Fibroblast of peridontal ligament (primary cell): ENCODE data around the gene TSPAN4.

ENCODE experiments used
- DNase-seq: peaks from one replicate; pipeline ENCODE4 v3.0.0-alpha.2; 2010; ENCODE audit errors: extremely low read depth

Gene TSPAN4

DNA sequence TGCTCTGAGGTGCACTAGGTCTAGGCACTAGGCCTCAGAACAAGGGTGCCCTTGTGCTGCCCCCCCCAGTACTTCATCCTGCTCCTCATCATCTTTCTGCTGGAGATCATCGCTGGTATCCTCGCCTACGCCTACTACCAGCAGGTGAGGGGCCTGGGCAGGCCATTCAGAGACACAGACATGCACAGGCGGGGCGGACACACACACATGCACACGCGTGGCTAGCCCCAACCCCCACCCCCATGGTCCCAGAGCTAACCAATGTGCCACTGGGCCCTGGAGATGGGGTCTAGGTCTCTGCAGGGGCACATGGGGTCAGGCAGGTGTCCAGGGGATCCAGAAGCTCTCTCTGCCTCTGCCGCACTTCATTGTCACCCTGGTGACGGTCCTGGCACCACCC lies 6.0 kb upstream of the TSPAN4 start:
- no peak for DNase-seq

DNA sequence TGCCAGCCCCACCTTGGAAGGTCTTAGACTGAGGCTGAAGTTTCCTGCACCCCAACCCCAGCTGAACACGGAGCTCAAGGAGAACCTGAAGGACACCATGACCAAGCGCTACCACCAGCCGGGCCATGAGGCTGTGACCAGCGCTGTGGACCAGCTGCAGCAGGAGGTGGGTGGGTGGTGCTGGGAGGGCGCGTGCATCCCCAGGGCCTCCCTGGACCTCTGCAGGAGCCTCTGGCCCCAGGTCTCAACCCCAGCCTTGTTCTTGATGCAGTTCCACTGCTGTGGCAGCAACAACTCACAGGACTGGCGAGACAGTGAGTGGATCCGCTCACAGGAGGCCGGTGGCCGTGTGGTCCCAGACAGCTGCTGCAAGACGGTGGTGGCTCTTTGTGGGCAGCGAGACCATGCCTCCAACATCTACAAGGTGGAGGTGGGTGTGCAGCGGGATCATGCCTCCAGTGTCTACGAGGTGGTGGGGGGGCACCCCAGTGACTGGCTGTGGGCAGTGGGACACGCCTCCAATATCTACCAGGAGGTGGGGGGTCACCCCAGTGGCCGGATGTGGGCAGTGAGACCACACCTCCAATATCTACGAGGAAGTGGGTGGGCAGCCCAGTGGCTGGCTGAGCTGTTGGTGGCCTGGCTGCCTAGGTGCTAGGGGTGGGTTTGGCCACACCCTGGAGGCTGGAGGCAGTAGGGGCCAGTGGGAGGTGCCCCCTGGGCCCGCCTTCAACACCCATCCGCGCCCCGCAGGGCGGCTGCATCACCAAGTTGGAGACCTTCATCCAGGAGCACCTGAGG lies 5.3 kb upstream of the TSPAN4 start:
- no peak for DNase-seq

DNA sequence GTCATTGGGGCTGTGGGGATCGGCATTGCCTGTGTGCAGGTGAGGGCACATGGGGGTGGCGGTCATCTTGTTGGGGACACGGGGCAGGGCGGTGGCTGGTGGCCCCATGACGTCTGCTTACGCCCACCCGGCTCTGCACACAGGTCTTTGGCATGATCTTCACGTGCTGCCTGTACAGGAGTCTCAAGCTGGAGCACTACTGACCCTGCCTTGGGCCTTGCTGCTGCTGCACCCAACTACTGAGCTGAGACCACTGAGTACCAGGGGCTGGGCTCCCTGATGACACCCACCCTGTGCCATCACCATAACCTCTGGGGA lies 4.7 kb upstream of the TSPAN4 start:
- DNase-seq: no peak

- no peak for DNase-seq
Measured at GRCh38 chr11:838441-839279, 4.0 kb upstream of the TSPAN4 start.

DNA sequence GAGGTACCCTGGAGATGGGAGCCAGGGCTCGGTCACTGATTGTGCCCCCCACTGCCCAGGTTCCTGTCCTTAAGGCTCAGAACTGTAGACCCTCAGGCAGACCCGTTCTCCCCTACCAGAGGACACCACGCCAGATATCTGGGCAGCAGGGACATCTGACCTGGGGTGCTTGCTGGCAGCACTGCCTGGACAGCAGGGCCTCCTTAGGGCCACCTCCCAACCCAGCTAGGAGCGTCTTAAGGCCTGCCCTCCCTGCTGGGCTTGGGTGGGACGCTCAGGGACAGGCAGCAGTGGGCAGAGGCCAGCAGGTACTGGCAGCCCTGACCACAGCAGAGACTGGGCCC lies 3.4 kb upstream of the TSPAN4 start:
- no peak for DNase-seq

GRCh38 chr11:839875-840617 lies 2.6 kb upstream of the TSPAN4 start:
- DNase-seq: no peak

DNA sequence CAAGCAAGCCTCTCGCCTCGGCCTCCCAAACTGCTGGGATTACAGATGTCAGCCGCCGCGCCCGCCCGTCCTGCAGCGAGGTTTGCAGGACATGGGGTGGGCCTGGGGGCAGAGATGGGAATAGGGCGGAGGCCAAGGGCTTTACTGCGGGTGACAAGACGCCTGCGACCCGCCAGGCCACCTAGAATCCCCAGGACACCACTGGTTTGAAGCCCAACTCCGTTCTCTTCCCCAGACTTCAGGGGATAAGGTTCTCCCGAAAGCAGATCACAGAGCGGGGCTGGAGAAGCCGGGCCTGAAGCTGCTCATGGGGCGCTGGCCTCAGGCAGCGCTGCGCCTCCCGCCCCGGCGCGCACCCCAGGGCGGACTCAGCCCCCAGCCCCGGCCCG lies 677 bp upstream of the TSPAN4 start:
- DNase-seq: no peak

GRCh38 chr11:843086-843734 lies 558 bp downstream of the TSPAN4 start:
- DNase-seq: no peak

DNA sequence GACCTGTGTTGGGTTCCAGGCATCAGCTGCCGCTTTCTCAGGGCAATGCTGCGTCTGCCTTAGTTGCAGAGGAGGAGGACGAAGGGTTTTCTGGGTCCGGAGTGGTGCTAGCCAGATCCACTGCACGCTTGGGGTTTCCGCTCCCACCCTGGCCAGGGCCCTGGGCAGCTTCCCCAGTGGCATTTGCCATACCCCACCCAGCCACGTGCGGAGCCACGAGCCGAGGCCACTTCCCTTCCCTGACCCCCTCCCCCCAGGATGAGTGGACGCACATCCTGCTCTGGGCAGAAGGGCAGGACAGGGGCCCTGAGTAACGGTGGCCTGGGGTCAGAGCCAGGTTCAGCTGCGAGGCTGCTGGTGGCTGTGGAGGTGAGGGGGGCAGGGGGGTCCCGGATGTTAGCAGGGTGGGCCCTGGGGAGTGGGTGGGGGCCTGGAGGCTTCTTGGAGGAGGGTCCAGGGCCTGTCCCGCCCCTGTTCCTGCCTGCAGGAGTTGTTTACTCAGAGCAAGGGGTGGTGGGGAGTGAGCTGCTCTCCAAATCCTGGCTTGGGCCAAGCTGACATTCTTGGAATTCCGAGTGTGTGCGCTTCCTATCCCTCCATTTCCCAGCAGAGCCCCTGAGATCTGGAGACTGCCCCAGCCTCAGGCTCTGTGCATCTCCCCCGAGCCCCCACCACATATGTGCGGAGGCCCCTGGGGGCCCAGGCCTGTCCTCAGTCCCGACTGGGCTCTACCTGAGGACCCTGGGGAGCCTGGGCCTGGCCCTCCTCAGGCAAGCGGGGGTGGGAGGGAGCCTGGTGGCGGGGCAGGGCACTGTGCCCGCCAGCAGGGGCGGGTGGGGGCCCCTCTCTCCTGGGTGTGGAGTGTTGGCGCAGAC lies 1.4 kb downstream of the TSPAN4 start:
- peak; percentile 96 for DNase-seq

- peak; percentile 97 for DNase-seq
Measured at GRCh38 chr11:844693-845644, 2.3 kb downstream of the TSPAN4 start.

GRCh38 chr11:845872-846495 lies 3.3 kb downstream of the TSPAN4 start:
- no peak for DNase-seq

GRCh38 chr11:846496-847098 lies 3.9 kb downstream of the TSPAN4 start:
- DNase-seq: no peak

GRCh38 chr11:847876-848275 lies 5.2 kb downstream of the TSPAN4 start:
- no peak for DNase-seq

GRCh38 chr11:848380-848931 lies 5.8 kb downstream of the TSPAN4 start:
- DNase-seq: no peak

DNA sequence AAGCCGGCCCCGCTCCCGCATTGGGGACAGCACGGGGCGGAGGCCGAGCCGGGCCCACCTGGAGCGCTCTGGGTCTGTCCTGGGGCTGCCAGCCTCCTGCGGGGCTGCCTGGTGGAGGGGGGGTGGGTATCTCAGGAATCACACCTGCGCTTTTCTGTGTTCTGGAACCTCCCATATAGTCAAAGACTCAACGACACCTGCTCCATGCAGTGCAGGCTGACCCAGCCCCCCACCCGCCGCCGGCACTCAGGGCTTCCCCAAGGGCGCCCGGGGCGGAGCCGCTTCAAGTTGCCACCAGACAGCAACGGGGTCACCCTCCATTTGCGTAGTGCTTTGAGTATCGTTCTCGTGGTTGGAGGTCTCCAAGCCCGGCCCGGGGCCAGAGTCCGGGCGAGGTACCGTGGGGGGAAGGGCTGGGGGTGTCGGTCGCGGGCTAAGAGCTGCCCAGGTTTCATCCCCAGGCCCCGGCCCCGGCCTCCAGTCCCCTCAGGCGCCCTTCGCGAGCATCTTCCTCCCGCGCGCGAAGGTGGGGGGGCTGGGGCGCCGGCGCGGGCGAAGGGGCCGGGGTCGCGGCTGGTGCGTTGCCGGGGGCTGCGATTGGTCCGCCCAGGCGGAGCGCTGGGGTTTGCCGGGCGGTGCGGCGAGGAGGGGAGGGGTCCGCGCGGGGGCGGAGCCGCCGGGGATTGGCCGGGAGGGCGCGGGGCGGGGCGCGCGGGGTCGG lies 6.6 kb downstream of the TSPAN4 start:
- no peak for DNase-seq

GRCh38 chr11:849951-850774 lies 7.5 kb downstream of the TSPAN4 start:
- no peak for DNase-seq
